ENCODE results near the gene IGLL5.

Gene IGLL5

GRCh38 chr22:22923379-22923778 lies 35.8 kb downstream of the IGLL5 start:
- no peak for DNase-seq
- H3K36me3 ChIP-seq (replicated peaks): no peaks in the 10 kb centered on the region
- H3K27me3 ChIP-seq (replicated peaks): peaks cover 19% of the 10 kb centered on the region
- in situ Hi-C loops (cut with HindIII; ENCODE audit: low pct_ligation_motif_present, low sequenced_read_pairs): no loop called here
- TF ChIP-seq CTCF (IDR thresholded peaks at IDR 0.05; ENCODE audit: low read depth, low read length, missing control alignments): no peak
- no peak overlapping the region for H3K27ac ChIP-seq
- H3K4me3 ChIP-seq (ENCODE audit: low read depth, low read length): no peak overlapping the region

GRCh38 chr22:22923930-22924329 lies 36.3 kb downstream of the IGLL5 start:
- in situ Hi-C loops (cut with HindIII; ENCODE audit: low pct_ligation_motif_present, low sequenced_read_pairs): no loop called here
- H3K27me3 ChIP-seq (replicated peaks): peaks cover 19% of the 10 kb centered on the region
- TF ChIP-seq CTCF (IDR thresholded peaks at IDR 0.05; ENCODE audit: low read depth, low read length, missing control alignments): no peak

GRCh38 chr22:22924369-22925145 lies 36.9 kb downstream of the IGLL5 start:
- no peak overlapping the region for H3K27ac ChIP-seq
- no peak overlapping the region for H3K4me3 ChIP-seq (ENCODE audit: low read depth, low read length)
- no peak for DNase-seq
- TF ChIP-seq CTCF (IDR thresholded peaks at IDR 0.05; ENCODE audit: low read depth, low read length, missing control alignments): no peak
- H3K27me3 ChIP-seq (replicated peaks): peaks cover 19% of the 10 kb centered on the region
- H3K36me3 ChIP-seq (replicated peaks): no peaks in the 10 kb centered on the region
- in situ Hi-C loops (cut with HindIII; ENCODE audit: low pct_ligation_motif_present, low sequenced_read_pairs): no loop called here

More at GRCh38 chr22:22923930-22924329, 36.3 kb downstream of the IGLL5 start:
- no peak for DNase-seq
- Histone ChIP-seq H3K4me3 (ENCODE audit: low read depth, low read length) (no peak overlapping the region), H3K36me3 (replicated peaks) (no peaks in the 10 kb centered on the region), H3K27ac (no peak overlapping the region)

GRCh38 chr22:22925146-22925804 lies 37.7 kb downstream of the IGLL5 start:
- no peaks in the 10 kb centered on the region for H3K36me3 ChIP-seq (replicated peaks)
- in situ Hi-C loops (cut with HindIII; ENCODE audit: low pct_ligation_motif_present, low sequenced_read_pairs): no loop called here
- no peak for TF ChIP-seq CTCF (IDR thresholded peaks at IDR 0.05; ENCODE audit: low read depth, low read length, missing control alignments)
- no peak for DNase-seq
- no peak overlapping the region for H3K27ac ChIP-seq
- peaks cover 19% of the 10 kb centered on the region for H3K27me3 ChIP-seq (replicated peaks)
- H3K4me3 ChIP-seq (ENCODE audit: low read depth, low read length): no peak overlapping the region

GRCh38 chr22:22925805-22926369 lies 38.3 kb downstream of the IGLL5 start:
- Histone ChIP-seq H3K27ac (no peak overlapping the region), H3K27me3 (replicated peaks) (peaks cover 19% of the 10 kb centered on the region), H3K36me3 (replicated peaks) (no peaks in the 10 kb centered on the region), H3K4me3 (ENCODE audit: low read depth, low read length) (no peak overlapping the region)
- no peak for DNase-seq
- no peak for TF ChIP-seq CTCF (IDR thresholded peaks at IDR 0.05; ENCODE audit: low read depth, low read length, missing control alignments)
- in situ Hi-C loops (cut with HindIII; ENCODE audit: low pct_ligation_motif_present, low sequenced_read_pairs): no loop called here

Measured in brain microvascular endothelial cell (primary cell).